Measurements from ENCODE around the gene KCNIP1.
"Not testable (repeated sequence)": the region's sequence is repeated elsewhere in the genome, so short reads cannot be mapped to it uniquely, and the experiment has no call there.

The KCNIP1 gene

GRCh38 chr5:170761708-170762066 lies 257.9 kb downstream of the KCNIP1 start:
- no peak for TF ChIP-seq CTCF (IDR thresholded peaks at IDR 0.05; ENCODE audit: low read depth, low read length)
- DNase-seq (ENCODE audit: extremely low read depth, low read depth) = no peak

- DNase-seq (ENCODE audit: extremely low read depth, low read depth) = not testable (repeated sequence)
Observed at GRCh38 chr5:170762298-170762697, 258.5 kb downstream of the KCNIP1 start.

- not testable (repeated sequence) for DNase-seq (ENCODE audit: extremely low read depth, low read depth)
Observed at GRCh38 chr5:170765868-170766267, 262.0 kb downstream of the KCNIP1 start.

- DNase-seq (ENCODE audit: extremely low read depth, low read depth) = no peak
- no peak for TF ChIP-seq CTCF (IDR thresholded peaks at IDR 0.05; ENCODE audit: low read depth, low read length)
Observed at GRCh38 chr5:170769246-170769645, 265.4 kb downstream of the KCNIP1 start.

GRCh38 chr5:170769898-170770416 lies 266.1 kb downstream of the KCNIP1 start:
- no peak for TF ChIP-seq CTCF (IDR thresholded peaks at IDR 0.05; ENCODE audit: low read depth, low read length)
- DNase-seq (ENCODE audit: extremely low read depth, low read depth) = no peak

- TF ChIP-seq CTCF (IDR thresholded peaks at IDR 0.05; ENCODE audit: low read depth, low read length) = no peak
- no peak for DNase-seq (ENCODE audit: extremely low read depth, low read depth)
Observed at GRCh38 chr5:170771496-170771895, 267.7 kb downstream of the KCNIP1 start.

- TF ChIP-seq CTCF (IDR thresholded peaks at IDR 0.05; ENCODE audit: low read depth, low read length) = no peak
- no peak for DNase-seq (ENCODE audit: extremely low read depth, low read depth)
Observed at GRCh38 chr5:170773024-170773985, 269.5 kb downstream of the KCNIP1 start.

GRCh38 chr5:170774831-170775230 lies 271.0 kb downstream of the KCNIP1 start:
- no peak for TF ChIP-seq CTCF (IDR thresholded peaks at IDR 0.05; ENCODE audit: low read depth, low read length)
- no peak for DNase-seq (ENCODE audit: extremely low read depth, low read depth)

Data from AG09319 (cell line).